B cell (primary cell): ENCODE measurements around the gene AMIGO2. TPM values are rescaled to one million over a fixed set of nuclear protein-coding genes. Genes with fewer than 3 reads are reported as not detected.
"Not testable (repeated sequence)": the region's sequence is repeated elsewhere in the genome, so short reads cannot be mapped to it uniquely, and the experiment has no call there.

Experiments used
- ATAC-seq: fragments of 200-7000 bp; cut with Tn5 transposase; one replicate; pipeline ENCODE4 v1.10.0; 2021; ENCODE audit warnings: low read depth, mild to moderate bottlenecking, moderate number of reproducible peaks, moderate library complexity
- CTCF ChIA-PET: fragments of 350-600 bp; sonication (Branson Sonifier 250); formaldehyde crosslinking; loops from one replicate; lab custom pipeline; 2021; ENCODE audit warnings: antibody characterized with exemption, inconsistent platforms; lab: Charles Lee
- POLR2A ChIA-PET: fragments of 350-600 bp; sonication (Branson Sonifier 250); formaldehyde crosslinking; loops from one replicate; lab custom pipeline; 2021; ENCODE audit warnings: antibody characterized with exemption; lab: Charles Lee
- DNase-seq: peaks from one replicate; pipeline ENCODE4 v3.0.0; 2013
- H2AFZ ChIP-seq: 2 replicates; pipeline ENCODE4 v1.6.1; 2012; ENCODE audit warnings: mild to moderate bottlenecking, low read depth, low read length; ENCODE audit not compliant: insufficient read depth, poor library complexity, severe bottlenecking
- H3K27ac ChIP-seq, 2 donors: 1 replicate in 1 of 2; 2 replicates in 1 of 2; pipeline ENCODE4 v1.5.1; 2012 to 2013; ENCODE audit warnings: low read length in 2 of 2, mild to moderate bottlenecking in 2 of 2, moderate library complexity in 1 of 2
- H3K27me3 ChIP-seq, 4 experiments: fragments of 200-600 bp in 1 of 4; sonication (generic) in 1 of 4; replicated peaks in 1 of 4; 1 replicate in 2 of 4; 2 replicates in 2 of 4; pipeline versions ENCODE4 v1.6.1 to v1.7.0; 2013 to 2016; ENCODE audit warnings: low read length in 3 of 4, mild to moderate bottlenecking in 2 of 4, mixed read lengths in 1 of 4, moderate library complexity in 1 of 4; ENCODE audit not compliant: insufficient read depth in 4 of 4, control insufficient read depth in 3 of 4; ENCODE audit errors: control extremely low read depth in 1 of 4
- H3K36me3 ChIP-seq, 2 experiments: replicated peaks in 1 of 2; 1 replicate in 1 of 2; 2 replicates in 1 of 2; pipeline versions ENCODE4 v1.6.1 to v1.7.1; 2013; ENCODE audit warnings: low read length in 1 of 2; ENCODE audit not compliant: insufficient read depth in 2 of 2, control insufficient read depth in 1 of 2; ENCODE audit errors: control extremely low read depth in 1 of 2, extremely low read depth in 1 of 2
- H3K4me1 ChIP-seq, 2 donors: fragments of 200-600 bp in 1 of 2; sonication (generic) in 1 of 2; 1 replicate in 1 of 2; 2 replicates in 1 of 2; pipeline versions ENCODE4 v1.5.1 to v1.6.1; 2013 to 2017; ENCODE audit warnings: low read length in 2 of 2; ENCODE audit not compliant: control insufficient read depth in 2 of 2, insufficient read depth in 2 of 2
- H3K4me2 ChIP-seq: replicated peaks from 2 replicates; pipeline ENCODE3; 2012; ENCODE audit warnings: mild to moderate bottlenecking, low read depth, low read length; ENCODE audit not compliant: poor library complexity, severe bottlenecking
- H3K4me3 ChIP-seq, 5 experiments: fragments of 200-600 bp in 1 of 5; sonication (generic) in 1 of 5; 1 replicate in 3 of 5; 2 replicates in 2 of 5; pipeline versions ENCODE4 v1.5.1 to v1.7.0; 2011 to 2016; ENCODE audit warnings: low read length in 4 of 5, mild to moderate bottlenecking in 4 of 5, low read depth in 2 of 5, control low read depth in 1 of 5, moderate library complexity in 1 of 5; ENCODE audit not compliant: insufficient read depth in 1 of 5; ENCODE audit errors: control extremely low read depth in 1 of 5, extremely low read depth in 1 of 5
- H3K79me2 ChIP-seq: fragments of 200-600 bp; sonication (generic); one replicate; pipeline ENCODE4 v1.6.0; 2016; ENCODE audit warnings: low read length; ENCODE audit not compliant: control insufficient read depth, insufficient read depth
- H3K9ac ChIP-seq: fragments of 200-600 bp; sonication (generic); 2 replicates; pipeline ENCODE4 v1.6.1; 2017; ENCODE audit warnings: mild to moderate bottlenecking, low read length, moderate library complexity
- H3K9me3 ChIP-seq, 3 donors: one replicate each; pipeline versions ENCODE4 v1.6.1 to v1.7.1; 2013; ENCODE audit warnings: low read length in 2 of 3; ENCODE audit not compliant: control insufficient read depth in 2 of 3, insufficient read depth in 1 of 3; ENCODE audit errors: control extremely low read depth in 1 of 3
- H4K20me1 ChIP-seq: 2 replicates; pipeline ENCODE4 v1.6.0; 2012; ENCODE audit warnings: mild to moderate bottlenecking, low read length; ENCODE audit not compliant: insufficient read depth, control insufficient read depth, poor library complexity, severe bottlenecking
- H3K27ac Mint-ChIP-seq: one replicate; pipeline ENCODE4 v1.8.0; 2021; ENCODE audit warnings: mixed read lengths
- H3K27me3 Mint-ChIP-seq: one replicate; pipeline ENCODE4 v1.8.0; 2021; ENCODE audit warnings: mixed read lengths
- H3K4me1 Mint-ChIP-seq: one replicate; pipeline ENCODE4 v1.8.0; 2021; ENCODE audit warnings: mixed read lengths
- H3K4me3 Mint-ChIP-seq: one replicate; pipeline ENCODE4 v1.8.0; 2021; ENCODE audit warnings: mixed read lengths
- H3K9me3 Mint-ChIP-seq: one replicate; pipeline ENCODE4 v1.8.0; 2022; ENCODE audit warnings: mixed read lengths; ENCODE audit not compliant: insufficient read depth
- WGBS: methylation state at CpG from one replicate; pipeline ENCODE4 v1.1.5; 2013; ENCODE audit warnings: missing lambda C conversion rate; ENCODE audit not compliant: insufficient coverage; 5-methylcytosine and 5-hydroxymethylcytosine counted together
- intact Hi-C: fragments of 100-400 bp; cut with micrococcal nuclease; formaldehyde crosslinking; loops from one replicate; pipeline ENCODE4 v1.10.0; 2022
- polyA plus RNA-seq: library from polyadenylated mRNA; depleted of rRNA; stranded (reverse); fragments of >200 nt; gene quantifications from 2 replicates; pipeline ENCODE4 v1.2.3, GENCODE V29; 2012
- total RNA-seq, 2 donors: library from RNA; stranded (reverse); fragments of 120-200 nt in 1 of 2; gene quantifications; 1 replicate in 1 of 2; 2 replicates in 1 of 2; pipeline versions ENCODE4 v1.2.3 to v1.2.4, GENCODE V29; 2013 to 2022

AMIGO2 gene
- total and polyA plus RNA-seq, 2 donors (not counting 1 experiment from before 2014, with no cell fraction given), result 10.4 to 11.8 TPM

DNA sequence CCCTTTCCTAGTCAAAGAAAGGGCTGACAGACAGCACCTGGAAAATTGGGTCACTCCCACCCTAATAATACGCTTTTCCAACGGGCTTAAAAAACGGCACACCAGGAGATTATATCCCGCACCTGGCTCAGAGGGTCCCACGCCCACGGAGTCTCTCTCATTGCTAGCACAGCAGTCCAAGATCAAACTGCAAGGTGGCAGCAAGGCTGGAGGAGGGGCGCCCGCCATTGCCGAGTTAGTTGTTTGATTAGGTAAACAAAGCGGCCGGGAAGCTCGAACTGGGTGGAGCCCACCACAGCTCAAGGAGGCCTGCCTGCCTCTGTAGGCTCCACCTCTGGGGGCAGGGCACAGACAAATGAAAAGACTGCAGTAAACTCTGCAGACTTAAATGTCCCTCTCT is 22.8 kb downstream of the AMIGO2 start:
- H4K20me1 ChIP-seq, H3K9me3 ChIP-seq, H3K79me2 ChIP-seq, POLR2A ChIA-PET, H3K27me3 Mint-ChIP-seq, H2AFZ ChIP-seq, H3K4me1 Mint-ChIP-seq, H3K4me3 ChIP-seq, intact Hi-C loops, H3K36me3 ChIP-seq, H3K27me3 ChIP-seq, H3K4me2 ChIP-seq, H3K27ac ChIP-seq, DNase-seq, ATAC-seq, H3K4me3 Mint-ChIP-seq, H3K9me3 Mint-ChIP-seq, H3K27ac Mint-ChIP-seq, H3K4me1 ChIP-seq, H3K9ac ChIP-seq: not testable (repeated sequence)
- 50% methylated on average over 2 of the region's 12 CpGs for WGBS
- CTCF ChIA-PET, result interaction anchor here (1.2 kb wide), 1 partner anchor 14 kb away, joined by 3 read pairs; no protein-coding TSS in a partner anchor

DNA sequence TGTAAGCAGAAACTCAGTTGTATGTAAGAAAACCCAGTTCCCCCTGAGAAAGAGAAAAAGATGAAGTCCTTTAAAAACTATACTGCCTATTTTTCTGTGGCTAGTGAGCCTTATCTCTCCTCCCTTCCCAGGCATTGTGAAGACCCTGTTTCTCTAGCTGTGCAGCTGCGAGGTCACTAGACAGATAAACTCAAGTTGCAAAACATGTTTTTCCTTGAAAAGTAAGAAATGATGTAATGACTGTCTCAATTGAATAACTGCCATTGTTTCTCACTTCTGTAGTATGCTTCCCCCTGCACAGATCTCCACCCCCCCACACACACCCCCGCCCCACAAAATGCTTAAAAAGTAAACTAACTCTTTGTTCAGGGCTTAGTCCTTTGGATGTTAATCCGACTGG is 23.9 kb downstream of the AMIGO2 start:
- H3K4me3 ChIP-seq, ATAC-seq, POLR2A ChIA-PET, H4K20me1 ChIP-seq, H3K4me2 ChIP-seq, H3K36me3 ChIP-seq, H3K27me3 Mint-ChIP-seq, H3K4me1 Mint-ChIP-seq, H3K4me1 ChIP-seq, H3K27ac Mint-ChIP-seq, H3K9me3 Mint-ChIP-seq, H3K4me3 Mint-ChIP-seq, H3K27ac ChIP-seq, H3K79me2 ChIP-seq, DNase-seq, CTCF ChIA-PET, H3K9ac ChIP-seq, H2AFZ ChIP-seq, H3K27me3 ChIP-seq, intact Hi-C loops: not testable (repeated sequence)
- H3K9me3 ChIP-seq, result peaks cover 0 to 17% (median 15%) of the 10 kb centered on the region in 3 donors
- 67% methylated on average over 1 of the region's 3 CpGs for WGBS
